HFFc6 (cell line): ENCODE results near the gene DPP6. TPM values are rescaled to one million over a fixed set of nuclear protein-coding genes. Genes with fewer than 3 reads are reported as not detected.

Experiments used
- DNase-seq: peaks from one replicate; pipeline ENCODE4 v3.0.0-alpha.2; 2018
- H3K27ac Mint-ChIP-seq: 2 replicates; pipeline ENCODE4 v1.8.0; 2020; ENCODE audit warnings: mild to moderate bottlenecking, mixed read lengths
- H3K27me3 Mint-ChIP-seq: 2 replicates; pipeline ENCODE4 v1.8.0; 2021; ENCODE audit warnings: mild to moderate bottlenecking, moderate library complexity, mixed read lengths; ENCODE audit not compliant: insufficient read depth
- H3K36me3 Mint-ChIP-seq: 2 replicates; pipeline ENCODE4 v1.8.0; 2021; ENCODE audit warnings: low read depth, mixed read lengths
- H3K4me1 Mint-ChIP-seq: 2 replicates; pipeline ENCODE4 v1.8.0; 2020; ENCODE audit warnings: low read depth, mixed read lengths
- H3K4me3 Mint-ChIP-seq: 2 replicates; pipeline ENCODE4 v1.8.0; 2020; ENCODE audit warnings: mild to moderate bottlenecking, moderate library complexity, mixed read lengths
- H3K9me3 Mint-ChIP-seq: 2 replicates; pipeline ENCODE4 v1.8.0; 2020; ENCODE audit warnings: mild to moderate bottlenecking, mixed read lengths
- total RNA-seq, 6 experiments: library from RNA; stranded (reverse); fragmentation: NEBNext Ultra II Directional; extraction: Animal tissue kit (Norgen Biotek cat#: 25700); gene quantifications; 2 replicates in 1 of 6; 3 replicates in 5 of 6; pipeline ENCODE4 v1.2.3, GENCODE V29; 2021
- TF ChIP-seq, protein P1 (sequence below): fragments of 200-600 bp; sonication (generic); IDR thresholded peaks from 2 replicates; pipeline ENCODE4 v1.5.0; 2021; ENCODE audit warnings: antibody characterized with exemption, mild to moderate bottlenecking

The DPP6 gene
- total RNA-seq, 6 experiments from 2014 or later, result not detected

DNA sequence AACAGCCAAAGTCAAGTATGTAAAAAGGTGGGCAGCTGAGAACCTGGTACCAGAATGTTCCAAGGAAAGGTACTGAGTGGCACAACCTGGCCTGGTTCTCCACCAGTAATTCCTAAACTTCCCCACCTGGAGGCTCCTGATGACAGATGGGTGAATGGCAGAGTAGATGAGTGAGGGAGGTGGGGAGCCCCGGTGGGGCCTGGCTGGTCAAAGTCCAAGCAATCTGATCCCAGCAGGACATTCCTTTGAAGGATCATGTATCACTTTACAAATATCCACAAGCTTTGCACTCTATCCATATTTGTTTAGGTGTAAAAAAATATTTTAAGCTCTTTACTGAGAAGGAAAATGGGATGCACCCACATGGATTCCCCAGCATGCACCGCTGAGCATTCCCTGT, 250.2 kb downstream of the DPP6 start:
- Mint-ChIP-seq H3K27me3 (no peaks in the 10 kb centered on the region), H3K4me1 (no peaks in the 10 kb centered on the region), H3K4me3 (no peak overlapping the region), H3K9me3 (peaks cover 76% of the 10 kb centered on the region), H3K36me3 (peaks cover 5% of the 10 kb centered on the region; the same call in 1 of the 2 replicates), H3K27ac (no peak overlapping the region)
- no peak for DNase-seq
- TF ChIP-seq, protein P1, sequence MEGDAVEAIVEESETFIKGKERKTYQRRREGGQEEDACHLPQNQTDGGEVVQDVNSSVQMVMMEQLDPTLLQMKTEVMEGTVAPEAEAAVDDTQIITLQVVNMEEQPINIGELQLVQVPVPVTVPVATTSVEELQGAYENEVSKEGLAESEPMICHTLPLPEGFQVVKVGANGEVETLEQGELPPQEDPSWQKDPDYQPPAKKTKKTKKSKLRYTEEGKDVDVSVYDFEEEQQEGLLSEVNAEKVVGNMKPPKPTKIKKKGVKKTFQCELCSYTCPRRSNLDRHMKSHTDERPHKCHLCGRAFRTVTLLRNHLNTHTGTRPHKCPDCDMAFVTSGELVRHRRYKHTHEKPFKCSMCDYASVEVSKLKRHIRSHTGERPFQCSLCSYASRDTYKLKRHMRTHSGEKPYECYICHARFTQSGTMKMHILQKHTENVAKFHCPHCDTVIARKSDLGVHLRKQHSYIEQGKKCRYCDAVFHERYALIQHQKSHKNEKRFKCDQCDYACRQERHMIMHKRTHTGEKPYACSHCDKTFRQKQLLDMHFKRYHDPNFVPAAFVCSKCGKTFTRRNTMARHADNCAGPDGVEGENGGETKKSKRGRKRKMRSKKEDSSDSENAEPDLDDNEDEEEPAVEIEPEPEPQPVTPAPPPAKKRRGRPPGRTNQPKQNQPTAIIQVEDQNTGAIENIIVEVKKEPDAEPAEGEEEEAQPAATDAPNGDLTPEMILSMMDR, result no peak

DNA sequence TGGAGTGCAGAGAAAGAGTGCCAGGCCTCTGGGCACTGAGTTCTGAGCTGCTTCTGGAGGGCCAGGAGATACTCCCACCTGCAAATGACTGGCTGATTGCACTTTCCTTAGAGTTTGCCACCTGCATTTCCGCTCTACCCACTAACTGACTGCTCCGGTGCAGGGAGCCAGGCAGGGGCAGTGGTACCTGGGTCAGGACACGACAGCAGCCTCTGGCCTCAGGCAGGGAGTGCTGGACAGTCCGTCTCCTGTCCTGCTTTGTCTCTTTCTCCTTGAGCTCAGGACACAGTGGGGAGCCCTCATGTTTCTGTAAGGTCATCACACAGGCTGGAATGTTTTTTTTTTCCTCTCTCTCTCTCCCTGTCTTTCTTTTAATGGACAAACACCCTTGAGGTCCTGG, 252.0 kb downstream of the DPP6 start:
- no peak overlapping the region for H3K4me3 Mint-ChIP-seq
- DNase-seq, result no peak
- H3K27me3 Mint-ChIP-seq, result no peaks in the 10 kb centered on the region
- H3K9me3 Mint-ChIP-seq, result peaks cover 69% of the 10 kb centered on the region
- H3K27ac Mint-ChIP-seq, result no peak overlapping the region
- H3K4me1 Mint-ChIP-seq, result no peaks in the 10 kb centered on the region
- peaks cover 5% of the 10 kb centered on the region; the same call in 1 of the 2 replicates for H3K36me3 Mint-ChIP-seq
- TF ChIP-seq, protein P1, result no peak

DNA sequence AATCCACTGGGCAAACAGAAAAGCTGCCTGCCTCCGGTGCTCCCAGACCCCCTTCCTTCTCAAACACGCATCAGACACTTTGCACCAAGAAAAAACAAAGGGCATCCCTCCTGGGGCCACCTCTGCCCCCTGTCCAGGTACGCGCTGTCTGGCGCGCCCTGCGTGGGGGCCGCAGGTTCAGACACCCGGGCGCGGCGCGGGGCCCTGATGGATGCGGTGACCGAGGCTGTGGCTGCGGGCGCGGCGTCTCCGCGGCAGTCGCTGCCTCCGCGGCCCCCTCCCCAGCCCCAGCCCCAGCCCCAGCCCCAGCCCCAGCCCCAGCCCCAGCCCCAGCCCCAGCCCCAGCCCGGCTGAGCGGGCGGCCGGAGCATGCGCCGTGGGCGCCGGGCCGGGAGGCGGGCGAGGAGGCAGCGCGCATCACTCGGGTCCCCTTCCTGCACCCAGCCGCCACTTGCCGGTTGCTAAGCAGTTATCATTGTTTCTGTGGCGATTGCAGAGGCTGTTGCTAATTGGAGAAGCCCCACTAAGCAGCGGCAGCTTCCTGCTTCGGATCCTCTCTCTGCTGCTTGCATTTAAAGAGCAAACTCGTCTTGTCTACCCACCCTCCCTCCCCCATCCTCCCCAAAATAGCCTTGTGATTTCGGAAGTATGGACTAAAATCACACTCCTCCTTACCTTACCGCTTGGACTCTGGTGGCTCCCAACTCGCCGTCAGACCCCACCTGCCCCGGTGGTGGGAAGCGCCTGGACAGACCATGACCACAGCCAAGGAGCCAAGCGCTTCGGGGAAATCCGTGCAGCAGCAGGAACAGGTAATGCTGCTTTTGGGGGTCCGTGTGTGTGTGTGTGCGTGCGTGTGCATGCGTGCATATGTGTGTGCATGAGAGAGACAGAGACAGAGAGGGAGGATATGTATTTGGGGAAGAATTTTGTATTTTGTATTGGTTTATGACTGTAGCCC, 252.8 kb downstream of the DPP6 start:
- H3K27ac Mint-ChIP-seq, result no peak overlapping the region
- H3K9me3 Mint-ChIP-seq, result peaks cover 70% of the 10 kb centered on the region
- H3K4me3 Mint-ChIP-seq, result no peak overlapping the region
- H3K4me1 Mint-ChIP-seq, result no peaks in the 10 kb centered on the region
- peaks cover 5% of the 10 kb centered on the region; the same call in 1 of the 2 replicates for H3K36me3 Mint-ChIP-seq
- no peak for DNase-seq
- no peaks in the 10 kb centered on the region for H3K27me3 Mint-ChIP-seq
- TF ChIP-seq, protein P1, result no peak

DNA sequence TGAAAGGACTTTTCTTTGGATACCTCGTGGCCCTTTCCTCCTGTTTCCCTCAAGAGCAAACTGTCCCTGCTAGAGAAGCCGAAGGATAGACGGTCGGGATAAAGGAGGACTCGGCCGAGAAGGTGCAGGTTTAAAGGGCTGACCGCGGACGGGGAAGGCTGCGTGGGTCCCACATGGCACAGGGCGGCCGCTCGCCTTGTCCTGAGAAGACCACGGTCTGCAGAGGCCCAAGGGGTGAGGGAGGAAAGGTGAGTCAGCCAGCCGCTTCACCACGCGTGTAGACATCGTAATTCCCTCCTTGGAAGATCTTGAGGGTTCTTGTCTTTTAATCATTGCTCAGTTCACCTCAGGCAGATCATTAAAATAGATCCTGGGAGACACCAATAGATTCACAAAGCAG, 253.8 kb downstream of the DPP6 start:
- no peak for DNase-seq
- TF ChIP-seq, protein P1, result no peak
- H3K9me3 Mint-ChIP-seq, result peaks cover 70% of the 10 kb centered on the region
- no peaks in the 10 kb centered on the region for H3K4me1 Mint-ChIP-seq
- H3K36me3 Mint-ChIP-seq, result peaks cover 5% of the 10 kb centered on the region; the same call in 1 of the 2 replicates
- no peaks in the 10 kb centered on the region for H3K27me3 Mint-ChIP-seq
- no peak overlapping the region for H3K4me3 Mint-ChIP-seq
- H3K27ac Mint-ChIP-seq, result no peak overlapping the region

DNA sequence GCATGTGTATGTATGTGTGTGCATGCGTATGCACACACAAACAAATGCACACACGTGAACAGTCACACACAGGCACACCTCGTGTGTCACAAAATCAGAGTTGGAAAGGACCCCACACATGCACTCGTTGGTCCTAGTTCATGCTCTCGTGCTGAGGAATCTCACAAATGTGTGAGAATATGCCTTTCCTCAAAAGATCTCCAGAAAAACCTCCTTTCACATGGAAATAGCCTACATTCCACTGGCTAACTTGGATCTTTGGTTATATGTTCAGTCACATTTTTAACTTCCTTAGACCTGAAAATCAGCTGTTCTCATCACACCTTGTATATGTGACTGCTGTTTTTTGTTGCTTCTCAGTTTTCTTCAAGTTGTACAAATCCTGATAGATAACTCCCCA, 256.7 kb downstream of the DPP6 start:
- Mint-ChIP-seq H3K4me3 (no peak overlapping the region), H3K27me3 (no peaks in the 10 kb centered on the region), H3K4me1 (no peaks in the 10 kb centered on the region), H3K27ac (no peak overlapping the region), H3K36me3 (peaks cover 9% of the 10 kb centered on the region; the same call in 1 of the 2 replicates), H3K9me3 (peaks cover 62% of the 10 kb centered on the region)
- TF ChIP-seq, protein P1, result no peak
- no peak for DNase-seq
